GM13977 (cell line): ENCODE measurements around the gene GRIK2.
"Not testable (repeated sequence)": the region's sequence is repeated elsewhere in the genome, so short reads cannot be mapped to it uniquely, and the experiment has no call there.

Source experiments
- DNase-seq: peaks from one replicate; pipeline ENCODE4 v3.0.0; 2012; ENCODE audit warnings: low spot score
- CTCF ChIP-seq: IDR thresholded peaks from 2 replicates; pipeline ENCODE4 v1.5.1; 2012; ENCODE audit warnings: mild to moderate bottlenecking, control low read depth; ENCODE audit not compliant: insufficient read depth; ENCODE audit errors: extremely low read depth, missing control alignments
- in situ Hi-C: fragments of 300-500 bp; cut with MboI; formaldehyde crosslinking; loops from one replicate; pipeline ENCODE4 v1.12.0; 2022; ENCODE audit warnings: low sequenced_read_pairs, low pct_unique_long_range_greater_than_20kb, mixed read lengths, inconsistent platforms; ENCODE audit not compliant: unreplicated experiment

Gene GRIK2

GRCh38 chr6:101614774-101615173 is 221.3 kb downstream of the GRIK2 start:
- in situ Hi-C loops, result no loop called here
- TF ChIP-seq CTCF, result no peak
- DNase-seq, result no peak

GRCh38 chr6:101626269-101626668 is 232.8 kb downstream of the GRIK2 start:
- TF ChIP-seq CTCF, result no peak
- in situ Hi-C loops, result no loop called here
- no peak for DNase-seq

GRCh38 chr6:101630941-101631340 is 237.4 kb downstream of the GRIK2 start:
- TF ChIP-seq CTCF, result no peak
- no peak for DNase-seq
- in situ Hi-C loops, result no loop called here

- in situ Hi-C loops, result no loop called here
- DNase-seq, result no peak
- no peak for TF ChIP-seq CTCF
These were observed 239.6 kb downstream of the GRIK2 start for GRCh38 chr6:101633081-101633480.

- in situ Hi-C loops, DNase-seq: not testable (repeated sequence)
These were observed 245.4 kb downstream of the GRIK2 start for GRCh38 chr6:101638865-101639264.

GRCh38 chr6:101640131-101640530 is 246.6 kb downstream of the GRIK2 start:
- TF ChIP-seq CTCF, result no peak
- in situ Hi-C loops, result no loop called here
- no peak for DNase-seq

- in situ Hi-C loops, result no loop called here
- TF ChIP-seq CTCF, result no peak
- no peak for DNase-seq
These were observed 252.3 kb downstream of the GRIK2 start for GRCh38 chr6:101645770-101646169.
